Measurements from ENCODE around the gene ACKR2. TPM values are rescaled to one million over a fixed set of nuclear protein-coding genes. Genes with fewer than 3 reads are reported as not detected.
A peak's percentile ranks its signal among the peaks of the same experiment; 100 is the strongest.

The ACKR2 gene
- 0.02 TPM in 1 of 2 replicates, not detected in the other for total RNA-seq (2014; rRNA removed; shearing (Covaris generic))

GRCh38 chr3:42809202-42809601 lies at the start of gene ACKR2:
Gene ACKR2 (plus strand): TSS chr3:42809445. CDS start chr3:42864503, 55,058 bp downstream.
- DNase-seq (ENCODE audit: low read depth): no peak

- no peak for DNase-seq (ENCODE audit: low read depth)
These were observed 47.1 kb upstream of the ACKR2 start for GRCh38 chr3:42762046-42762724.

- no peak for DNase-seq (ENCODE audit: low read depth)
These were observed 46.2 kb upstream of the ACKR2 start for GRCh38 chr3:42763021-42763420.

GRCh38 chr3:42764115-42764514 lies 45.1 kb upstream of the ACKR2 start:
- DNase-seq (ENCODE audit: low read depth): no peak

GRCh38 chr3:42764561-42765295 lies 44.5 kb upstream of the ACKR2 start:
- DNase-seq (ENCODE audit: low read depth): no peak

- no peak for DNase-seq (ENCODE audit: low read depth)
These were observed 39.6 kb upstream of the ACKR2 start for GRCh38 chr3:42769477-42770131.

GRCh38 chr3:42771271-42771670 lies 38.0 kb upstream of the ACKR2 start:
- DNase-seq (ENCODE audit: low read depth): no peak

GRCh38 chr3:42772670-42773408 lies 36.4 kb upstream of the ACKR2 start, which contains the start of gene CCDC13:
Gene CCDC13 (minus strand): TSS chr3:42773253. CDS start chr3:42758345, 14,908 bp downstream.
- DNase-seq (ENCODE audit: low read depth): peak; percentile 77

- DNase-seq (ENCODE audit: low read depth): no peak
These were observed 35.9 kb upstream of the ACKR2 start for GRCh38 chr3:42773409-42773751.

GRCh38 chr3:42778644-42779043 lies 30.6 kb upstream of the ACKR2 start:
- DNase-seq (ENCODE audit: low read depth): peak; percentile 54

GRCh38 chr3:42780398-42780797 lies 28.8 kb upstream of the ACKR2 start:
- no peak for DNase-seq (ENCODE audit: low read depth)

- peak; percentile 56 for DNase-seq (ENCODE audit: low read depth)
These were observed 28.1 kb upstream of the ACKR2 start for GRCh38 chr3:42780892-42781700.

GRCh38 chr3:42786212-42786611 lies 23.0 kb upstream of the ACKR2 start:
- no peak for DNase-seq (ENCODE audit: low read depth)

GRCh38 chr3:42786631-42787030 lies 22.6 kb upstream of the ACKR2 start:
- no peak for DNase-seq (ENCODE audit: low read depth)

GRCh38 chr3:42790714-42791229 lies 18.5 kb upstream of the ACKR2 start:
- no peak for DNase-seq (ENCODE audit: low read depth)

GRCh38 chr3:42795621-42796181 lies 13.5 kb upstream of the ACKR2 start:
- no peak for DNase-seq (ENCODE audit: low read depth)

GRCh38 chr3:42796332-42796885 lies 12.8 kb upstream of the ACKR2 start:
- no peak for DNase-seq (ENCODE audit: low read depth)

- DNase-seq (ENCODE audit: low read depth): no peak
These were observed 9.9 kb upstream of the ACKR2 start for GRCh38 chr3:42799376-42799775.

- DNase-seq (ENCODE audit: low read depth): no peak
These were observed 9.0 kb upstream of the ACKR2 start for GRCh38 chr3:42800251-42800650.

GRCh38 chr3:42801048-42801620 lies 8.1 kb upstream of the ACKR2 start:
- no peak for DNase-seq (ENCODE audit: low read depth)

All from M059J (cell line).